GM18505 (cell line): Measurements from ENCODE around the gene FRYL.
"Not testable (repeated sequence)": the region's sequence is repeated elsewhere in the genome, so short reads cannot be mapped to it uniquely, and the experiment has no call there.

Experiments used
- ATAC-seq: cut with Tn5 transposase; IDR thresholded peaks from one replicate; pipeline ENCODE4 v1.9.1; 2021; ENCODE audit not compliant: unreplicated experiment
- POLR2A ChIP-seq: IDR thresholded peaks from 4 replicates; pipeline ENCODE4 v1.6.1; 2011; ENCODE audit warnings: borderline replicate concordance; ENCODE audit not compliant: insufficient read depth, insufficient read length; ENCODE audit errors: extremely low read depth

Gene FRYL

GRCh38 chr4:48742412-48742811 is 37.7 kb downstream of the FRYL start:
- no peak for ATAC-seq
- no peak for TF ChIP-seq POLR2A

- no peak for TF ChIP-seq POLR2A
These were observed 40.5 kb downstream of the FRYL start for GRCh38 chr4:48739560-48740019.

GRCh38 chr4:48738856-48739255 is 41.2 kb downstream of the FRYL start:
- ATAC-seq, result no peak

More at GRCh38 chr4:48739560-48740019, 40.5 kb downstream of the FRYL start:
- no peak for ATAC-seq

GRCh38 chr4:48728906-48729496 is 51.1 kb downstream of the FRYL start:
- not testable (repeated sequence) for ATAC-seq

More at GRCh38 chr4:48738856-48739255, 41.2 kb downstream of the FRYL start:
- TF ChIP-seq POLR2A, result no peak

GRCh38 chr4:48727666-48728459 is 52.2 kb downstream of the FRYL start:
- no peak for TF ChIP-seq POLR2A
- ATAC-seq, result no peak

- ATAC-seq, result no peak
- no peak for TF ChIP-seq POLR2A
These were observed 54.7 kb downstream of the FRYL start for GRCh38 chr4:48725414-48725813.

- TF ChIP-seq POLR2A, result no peak
- ATAC-seq, result no peak
These were observed 57.3 kb downstream of the FRYL start for GRCh38 chr4:48722509-48723446.

- no peak for TF ChIP-seq POLR2A
- ATAC-seq, result no peak
These were observed 59.6 kb downstream of the FRYL start for GRCh38 chr4:48720459-48720858.

- ATAC-seq, result no peak
- TF ChIP-seq POLR2A, result no peak
These were observed 61.1 kb downstream of the FRYL start for GRCh38 chr4:48718818-48719465.

GRCh38 chr4:48716285-48716684 is 63.8 kb downstream of the FRYL start:
- ATAC-seq, result not testable (repeated sequence)

- no peak for TF ChIP-seq POLR2A
- no peak for ATAC-seq
These were observed 69.5 kb downstream of the FRYL start for GRCh38 chr4:48710446-48711209.

- no peak for ATAC-seq
- no peak for TF ChIP-seq POLR2A
These were observed 70.2 kb downstream of the FRYL start for GRCh38 chr4:48709901-48710300.
